ENCODE results near the gene NIPAL4. TPM values are rescaled to one million over a fixed set of nuclear protein-coding genes. Genes with fewer than 3 reads are reported as not detected.

NIPAL4 gene
- polyA plus RNA-seq, 1 experiment, result 4.4 TPM

DNA sequence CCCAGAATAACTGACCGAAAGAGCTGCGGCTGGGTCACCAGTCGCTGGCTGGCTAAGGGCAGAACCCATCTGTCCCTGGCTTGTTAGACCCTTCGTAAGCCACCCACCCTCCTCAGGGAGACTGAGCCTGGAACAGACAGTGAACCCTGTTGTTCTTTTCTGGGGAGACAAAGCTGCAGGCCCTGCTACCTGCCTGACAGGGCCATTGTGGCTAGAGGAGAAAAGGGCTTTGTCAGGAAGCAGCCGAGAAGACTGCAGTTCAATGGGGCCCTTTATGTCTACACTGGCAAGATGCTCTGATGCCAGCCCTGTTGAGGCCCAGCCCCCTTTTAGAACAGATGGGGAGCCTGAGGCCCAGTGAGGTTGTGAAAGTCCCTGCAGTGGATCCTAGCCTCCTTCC lies 3.7 kb upstream of the NIPAL4 start:
- no peak for DNase-seq (ENCODE audit: low read depth)
- Histone ChIP-seq H3K36me3 (ENCODE audit: control insufficient read depth, insufficient read depth, low read length) (no peaks in the 10 kb centered on the region), H3K4me3 (ENCODE audit: low read depth, low read length) (no peak overlapping the region), H3K27me3 (ENCODE audit: control insufficient read depth, insufficient read depth, low read length) (no peaks in the 10 kb centered on the region; the same call in none of the 2 replicates)
- TF ChIP-seq, protein P1, sequence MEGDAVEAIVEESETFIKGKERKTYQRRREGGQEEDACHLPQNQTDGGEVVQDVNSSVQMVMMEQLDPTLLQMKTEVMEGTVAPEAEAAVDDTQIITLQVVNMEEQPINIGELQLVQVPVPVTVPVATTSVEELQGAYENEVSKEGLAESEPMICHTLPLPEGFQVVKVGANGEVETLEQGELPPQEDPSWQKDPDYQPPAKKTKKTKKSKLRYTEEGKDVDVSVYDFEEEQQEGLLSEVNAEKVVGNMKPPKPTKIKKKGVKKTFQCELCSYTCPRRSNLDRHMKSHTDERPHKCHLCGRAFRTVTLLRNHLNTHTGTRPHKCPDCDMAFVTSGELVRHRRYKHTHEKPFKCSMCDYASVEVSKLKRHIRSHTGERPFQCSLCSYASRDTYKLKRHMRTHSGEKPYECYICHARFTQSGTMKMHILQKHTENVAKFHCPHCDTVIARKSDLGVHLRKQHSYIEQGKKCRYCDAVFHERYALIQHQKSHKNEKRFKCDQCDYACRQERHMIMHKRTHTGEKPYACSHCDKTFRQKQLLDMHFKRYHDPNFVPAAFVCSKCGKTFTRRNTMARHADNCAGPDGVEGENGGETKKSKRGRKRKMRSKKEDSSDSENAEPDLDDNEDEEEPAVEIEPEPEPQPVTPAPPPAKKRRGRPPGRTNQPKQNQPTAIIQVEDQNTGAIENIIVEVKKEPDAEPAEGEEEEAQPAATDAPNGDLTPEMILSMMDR (IDR thresholded peaks at IDR 0.05; ENCODE audit: insufficient read depth, low read depth, low read length), result no peak
- CTCF ChIA-PET, result interaction anchor here (1.0 kb wide), 1 partner anchor 9 kb away, joined by 4 read pairs; no protein-coding TSS in a partner anchor
- POLR2A ChIA-PET, result no interaction called here

DNA sequence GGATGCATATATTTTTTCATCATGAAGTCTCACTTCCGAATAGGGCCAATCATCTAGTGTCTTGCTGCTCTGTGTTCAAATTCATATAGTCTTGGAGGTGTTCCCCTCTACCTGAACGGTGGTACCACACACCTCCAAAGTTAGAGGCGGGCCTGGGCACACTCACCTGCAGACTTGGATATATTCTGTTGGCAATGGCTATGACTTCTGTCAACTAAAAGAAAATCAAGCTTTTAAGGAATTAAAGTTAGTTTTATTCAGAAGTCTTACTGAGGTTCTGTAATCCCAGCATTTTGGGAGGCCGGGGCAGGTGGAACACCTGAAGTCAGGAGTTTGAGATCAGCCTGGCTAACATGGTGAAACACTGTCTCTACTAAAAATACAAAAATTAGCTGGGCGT lies 2.6 kb upstream of the NIPAL4 start:
- TF ChIP-seq, protein P1 (IDR thresholded peaks at IDR 0.05; ENCODE audit: insufficient read depth, low read depth, low read length), result no peak
- DNase-seq (ENCODE audit: low read depth), result no peak
- ChIA-PET POLR2A (no interaction called here), CTCF (interaction anchor here (1.0 to 1.7 kb wide), 3 partner anchors 10 to 261 kb away, joined by 4 to 5 read pairs (median 4); no protein-coding TSS in a partner anchor)
- Histone ChIP-seq H3K36me3 (ENCODE audit: control insufficient read depth, insufficient read depth, low read length) (no peaks in the 10 kb centered on the region), H3K4me3 (ENCODE audit: low read depth, low read length) (no peak overlapping the region), H3K27me3 (ENCODE audit: control insufficient read depth, insufficient read depth, low read length) (no peaks in the 10 kb centered on the region; the same call in none of the 2 replicates)

GRCh38 chr5:157458835-157459234 lies 1.2 kb upstream of the NIPAL4 start:
- CTCF ChIA-PET, result interaction anchor here (0.5 to 1.7 kb wide), 3 partner anchors 131 to 260 kb away, joined by 3 to 4 read pairs (median 4); no protein-coding TSS in a partner anchor

GRCh38 chr5:157460921-157461792 lies 1.1 kb downstream of the NIPAL4 start:
- H3K4me3 ChIP-seq (ENCODE audit: low read depth, low read length), result no peak overlapping the region
- no peaks in the 10 kb centered on the region for H3K36me3 ChIP-seq (ENCODE audit: control insufficient read depth, insufficient read depth, low read length)
- no peak for DNase-seq (ENCODE audit: low read depth)
- no peaks in the 10 kb centered on the region for H3K27me3 ChIP-seq (ENCODE audit: control insufficient read depth, insufficient read depth, low read length)
- TF ChIP-seq, protein P1 (IDR thresholded peaks at IDR 0.05; ENCODE audit: insufficient read depth, low read depth, low read length), result no peak
- ChIA-PET POLR2A (no interaction called here), CTCF (interaction anchor here (1.1 kb wide), 1 partner anchor 133 kb away, joined by 4 read pairs; no protein-coding TSS in a partner anchor)

More at GRCh38 chr5:157458835-157459234, 1.2 kb upstream of the NIPAL4 start:
- H3K27me3 ChIP-seq (ENCODE audit: control insufficient read depth, insufficient read depth, low read length), result no peaks in the 10 kb centered on the region; the same call in none of the 2 replicates
- H3K36me3 ChIP-seq (ENCODE audit: control insufficient read depth, insufficient read depth, low read length), result no peaks in the 10 kb centered on the region
- no peak overlapping the region for H3K4me3 ChIP-seq (ENCODE audit: low read depth, low read length)
- TF ChIP-seq, protein P1 (IDR thresholded peaks at IDR 0.05; ENCODE audit: insufficient read depth, low read depth, low read length), result no peak
- POLR2A ChIA-PET, result no interaction called here
- DNase-seq (ENCODE audit: low read depth), result no peak

GRCh38 chr5:157463081-157463480 lies 3.1 kb downstream of the NIPAL4 start:
- ChIA-PET CTCF (interaction anchor here (1.0 to 2.2 kb wide), 5 partner anchors 9 to 137 kb away, joined by 3 to 6 read pairs (median 4); no protein-coding TSS in a partner anchor), POLR2A (interaction anchor here (0.6 kb wide), 1 partner anchor 268 kb away, joined by 4 read pairs; no protein-coding TSS in a partner anchor)
- H3K4me3 ChIP-seq (ENCODE audit: low read depth, low read length), result no peak overlapping the region
- no peak for DNase-seq (ENCODE audit: low read depth)
- H3K27me3 ChIP-seq (ENCODE audit: control insufficient read depth, insufficient read depth, low read length), result no peaks in the 10 kb centered on the region
- TF ChIP-seq, protein P1 (IDR thresholded peaks at IDR 0.05; ENCODE audit: insufficient read depth, low read depth, low read length), result no peak
- no peaks in the 10 kb centered on the region for H3K36me3 ChIP-seq (ENCODE audit: control insufficient read depth, insufficient read depth, low read length)

All from BJ (cell line).